Neutrophil (primary cell): ENCODE results near the gene ANKHD1.
A peak's percentile ranks its signal among the peaks of the same experiment; 100 is the strongest.

Experiments used
- H3K27ac ChIP-seq: fragments of 200-600 bp; sonication (generic); 2 replicates; pipeline ENCODE4 v1.5.1; 2016; ENCODE audit warnings: mild to moderate bottlenecking, moderate library complexity
- H3K27me3 ChIP-seq: fragments of 200-600 bp; sonication (generic); 2 replicates; pipeline ENCODE4 v1.6.0; 2016; ENCODE audit warnings: mild to moderate bottlenecking
- H3K36me3 ChIP-seq: fragments of 200-600 bp; sonication (generic); 2 replicates; pipeline ENCODE4 v1.5.1; 2017
- H3K4me1 ChIP-seq, 2 experiments: fragments of 200-600 bp in 1 of 2; sonication (generic) in 1 of 2; 1 replicate in 1 of 2; 2 replicates in 1 of 2; pipeline versions ENCODE4 v1.5.1 to v1.6.1; 2013 to 2016; ENCODE audit warnings: low read depth in 1 of 2, low read length in 1 of 2, mild to moderate bottlenecking in 1 of 2, moderate library complexity in 1 of 2; ENCODE audit not compliant: control insufficient read depth in 1 of 2, insufficient read depth in 1 of 2
- H3K4me3 ChIP-seq, 2 experiments: fragments of 200-600 bp in 1 of 2; sonication (generic) in 1 of 2; 1 replicate in 1 of 2; 2 replicates in 1 of 2; pipeline ENCODE4 v1.5.1; 2013 to 2016; ENCODE audit warnings: low read depth in 1 of 2, low read length in 1 of 2, mild to moderate bottlenecking in 1 of 2, moderate library complexity in 1 of 2
- H3K9me3 ChIP-seq: fragments of 200-600 bp; sonication (generic); 2 replicates; pipeline ENCODE4 v1.5.1; 2016
- TF ChIP-seq, protein P1 (sequence below): fragments of 200-600 bp; sonication (generic); IDR thresholded peaks from 2 replicates; pipeline ENCODE4 v1.5.1; 2016; ENCODE audit warnings: antibody characterized with exemption

The ANKHD1 gene

DNA sequence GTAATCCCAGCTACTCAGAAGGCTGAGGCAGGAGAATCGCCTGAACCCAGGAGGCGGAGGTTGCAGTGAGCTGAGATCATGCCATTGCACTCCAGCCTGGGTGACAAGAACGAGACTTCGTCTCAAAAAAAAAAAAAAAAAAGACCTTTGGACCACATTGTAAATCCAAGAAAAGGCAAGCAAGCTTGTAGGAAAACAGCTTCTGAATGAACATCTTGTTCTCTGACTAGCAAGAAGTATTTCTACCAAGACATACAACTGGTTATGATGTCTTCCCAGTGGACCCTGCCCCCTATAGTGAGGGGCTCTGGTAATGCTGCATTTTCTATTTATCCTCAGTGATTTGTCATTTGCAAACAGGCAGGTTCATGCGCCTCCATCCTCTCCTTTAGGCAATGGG lies 141.3 kb downstream of the ANKHD1 start:
- H3K4me3 ChIP-seq: no peak overlapping the region
- TF ChIP-seq, protein P1, sequence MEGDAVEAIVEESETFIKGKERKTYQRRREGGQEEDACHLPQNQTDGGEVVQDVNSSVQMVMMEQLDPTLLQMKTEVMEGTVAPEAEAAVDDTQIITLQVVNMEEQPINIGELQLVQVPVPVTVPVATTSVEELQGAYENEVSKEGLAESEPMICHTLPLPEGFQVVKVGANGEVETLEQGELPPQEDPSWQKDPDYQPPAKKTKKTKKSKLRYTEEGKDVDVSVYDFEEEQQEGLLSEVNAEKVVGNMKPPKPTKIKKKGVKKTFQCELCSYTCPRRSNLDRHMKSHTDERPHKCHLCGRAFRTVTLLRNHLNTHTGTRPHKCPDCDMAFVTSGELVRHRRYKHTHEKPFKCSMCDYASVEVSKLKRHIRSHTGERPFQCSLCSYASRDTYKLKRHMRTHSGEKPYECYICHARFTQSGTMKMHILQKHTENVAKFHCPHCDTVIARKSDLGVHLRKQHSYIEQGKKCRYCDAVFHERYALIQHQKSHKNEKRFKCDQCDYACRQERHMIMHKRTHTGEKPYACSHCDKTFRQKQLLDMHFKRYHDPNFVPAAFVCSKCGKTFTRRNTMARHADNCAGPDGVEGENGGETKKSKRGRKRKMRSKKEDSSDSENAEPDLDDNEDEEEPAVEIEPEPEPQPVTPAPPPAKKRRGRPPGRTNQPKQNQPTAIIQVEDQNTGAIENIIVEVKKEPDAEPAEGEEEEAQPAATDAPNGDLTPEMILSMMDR: no peak
- peaks cover 21 to 22% of the 10 kb centered on the region in 2 experiments for H3K4me1 ChIP-seq
- H3K9me3 ChIP-seq: no peaks in the 10 kb centered on the region
- H3K27ac ChIP-seq: no peak overlapping the region
- H3K36me3 ChIP-seq: peaks cover 60% of the 10 kb centered on the region
- no peaks in the 10 kb centered on the region for H3K27me3 ChIP-seq

DNA sequence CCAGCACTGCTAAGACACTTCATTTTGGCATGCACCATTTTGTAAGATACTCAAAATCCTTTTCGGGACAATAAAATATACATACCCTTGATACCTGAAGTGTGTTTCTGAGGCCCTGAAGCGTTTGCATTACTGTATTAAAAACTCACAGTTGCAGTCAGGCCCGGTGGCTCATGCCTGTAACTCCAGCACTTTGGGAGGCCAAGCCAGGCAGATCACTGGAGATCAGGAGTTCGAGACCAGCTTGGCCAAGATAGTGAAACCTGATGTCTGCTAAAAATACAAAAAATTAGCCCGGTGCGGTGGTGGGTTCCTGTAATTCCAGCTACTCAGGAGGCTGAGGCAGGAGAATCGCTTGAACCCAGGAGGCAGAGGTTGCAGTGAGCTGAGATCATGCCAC lies 143.4 kb downstream of the ANKHD1 start:
- H3K4me1 ChIP-seq: peaks cover 41 to 43% of the 10 kb centered on the region in 2 experiments
- no peak overlapping the region for H3K4me3 ChIP-seq
- TF ChIP-seq, protein P1: no peak
- H3K9me3 ChIP-seq: no peaks in the 10 kb centered on the region
- no peaks in the 10 kb centered on the region for H3K27me3 ChIP-seq
- H3K27ac ChIP-seq: no peak overlapping the region
- H3K36me3 ChIP-seq: peaks cover 50% of the 10 kb centered on the region

DNA sequence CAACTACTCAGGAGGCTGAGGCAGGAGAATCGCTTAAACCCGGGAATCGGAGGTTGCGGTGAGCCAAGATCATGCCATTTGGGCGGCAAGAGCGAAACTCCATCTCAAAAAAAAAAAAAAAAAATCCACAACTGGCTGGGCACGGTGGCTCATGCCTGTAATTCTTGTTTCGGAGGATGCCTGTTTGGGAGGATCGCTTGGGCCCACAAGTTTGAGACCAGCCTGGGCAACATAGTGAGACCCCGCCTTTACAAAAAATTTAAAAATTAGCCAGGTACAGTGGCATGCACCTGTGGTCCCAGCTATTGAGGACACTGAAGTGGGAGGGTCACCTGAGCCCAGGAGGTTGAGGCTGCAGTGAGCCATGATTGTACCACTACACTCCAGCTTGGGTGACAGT lies 144.0 kb downstream of the ANKHD1 start:
- no peaks in the 10 kb centered on the region for H3K27me3 ChIP-seq
- no peak overlapping the region for H3K4me3 ChIP-seq
- peaks cover 41 to 43% of the 10 kb centered on the region in 2 experiments for H3K4me1 ChIP-seq
- TF ChIP-seq, protein P1: no peak
- H3K36me3 ChIP-seq: peaks cover 51% of the 10 kb centered on the region
- H3K27ac ChIP-seq: peak overlapping the region; percentile 97
- no peaks in the 10 kb centered on the region for H3K9me3 ChIP-seq

DNA sequence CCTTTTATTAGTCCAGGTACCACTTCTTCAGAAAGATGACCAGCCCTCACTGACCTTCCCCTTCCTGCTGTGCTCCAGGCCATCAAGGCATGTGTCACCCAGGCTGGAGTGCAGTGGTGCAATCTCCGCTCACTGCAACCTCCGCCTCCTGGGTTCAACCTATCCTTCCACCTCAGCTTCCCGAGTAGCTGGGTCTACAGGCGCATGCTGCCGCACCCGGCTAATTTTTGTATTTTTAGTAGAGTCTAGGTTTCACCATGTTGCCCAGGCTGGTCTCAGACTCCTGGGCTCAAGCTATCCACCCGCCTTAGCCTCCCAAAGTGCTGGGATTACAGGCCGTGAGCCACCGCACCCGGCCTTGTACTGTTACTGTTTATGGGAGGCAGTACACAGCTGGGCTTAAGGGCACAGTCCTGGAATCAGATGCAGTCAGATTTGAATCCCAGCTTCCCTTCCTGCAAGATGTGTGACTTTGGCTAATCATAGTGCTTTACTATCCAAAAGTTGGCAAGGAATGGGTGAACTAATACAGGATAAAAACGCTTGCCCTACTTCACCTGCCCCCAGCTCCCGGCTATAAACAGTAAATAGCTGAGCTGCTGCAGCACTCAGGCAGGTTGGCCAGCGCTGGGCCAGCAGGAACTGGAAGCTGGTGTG lies 145.3 kb downstream of the ANKHD1 start:
- TF ChIP-seq, protein P1: no peak
- Histone ChIP-seq H3K27ac (peak overlapping the region; percentile 97), H3K36me3 (peaks cover 51% of the 10 kb centered on the region), H3K27me3 (no peaks in the 10 kb centered on the region), H3K4me1 (peaks cover 41 to 43% of the 10 kb centered on the region in 2 experiments), H3K9me3 (no peaks in the 10 kb centered on the region), H3K4me3 (peak overlapping the region; percentile 63 to 78)

DNA sequence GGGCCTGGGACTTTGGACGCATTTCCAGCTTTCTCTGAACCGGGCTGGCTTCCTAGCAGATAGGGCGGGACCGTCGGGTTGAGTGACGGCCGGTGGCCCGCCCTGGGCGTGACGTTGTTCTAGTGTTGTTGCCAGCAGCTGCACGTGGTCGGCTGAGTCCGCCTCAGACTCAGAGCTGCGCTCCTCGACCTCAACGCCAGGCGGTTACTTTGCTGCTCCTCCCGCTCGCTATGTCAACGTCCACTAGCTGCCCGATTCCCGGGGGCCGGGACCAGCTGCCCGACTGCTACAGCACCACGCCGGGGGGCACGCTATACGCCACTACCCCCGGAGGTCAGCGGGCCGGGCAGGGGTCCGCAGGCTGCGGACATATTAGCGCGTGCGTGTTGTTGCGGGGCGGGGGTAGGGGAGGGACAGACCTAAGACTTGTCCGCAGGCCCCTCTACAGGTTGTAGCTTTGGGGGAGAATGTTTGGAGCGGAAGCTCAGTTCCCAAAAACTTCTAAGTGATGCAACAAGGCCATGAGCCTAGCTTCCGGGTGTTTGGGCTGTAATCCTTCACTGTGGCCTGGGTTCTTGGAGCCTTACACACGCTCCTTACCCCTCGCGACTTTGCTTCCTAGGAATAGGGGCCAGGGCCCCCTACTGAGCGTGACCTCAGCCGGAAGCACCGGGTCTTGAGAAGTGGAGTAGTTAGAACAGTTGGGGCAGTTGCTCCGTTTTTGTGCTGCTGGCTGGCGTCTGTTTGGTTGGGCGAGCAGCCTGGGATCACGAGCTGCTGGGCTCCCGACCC lies 146.1 kb downstream of the ANKHD1 start, which contains the start of gene EIF4EBP3:
Gene EIF4EBP3, plus strand, starts transcription at position 155 of the 792 bp plus-strand sequence. Its CDS starts 76 bp downstream, at position 231.
- Histone ChIP-seq H3K27me3 (no peaks in the 10 kb centered on the region), H3K36me3 (peaks cover 47% of the 10 kb centered on the region), H3K4me1 (peaks cover 43 to 45% of the 10 kb centered on the region in 2 experiments), H3K27ac (peak within 1 kb of the TSS; percentile 97), H3K9me3 (no peaks in the 10 kb centered on the region), H3K4me3 (peak within 1 kb of the TSS; percentile 63 to 78)
- TF ChIP-seq, protein P1: peak; percentile 97
